Measurements from ENCODE around the gene PRUNE1. TPM values are rescaled to one million over a fixed set of nuclear protein-coding genes. Genes with fewer than 3 reads are reported as not detected.
A peak's percentile ranks its signal among the peaks of the same experiment; 100 is the strongest.

PRUNE1 gene
- total RNA-seq, 4 donors from 2014 or later: 8.9 to 21.0 (median 15.9) TPM

DNA sequence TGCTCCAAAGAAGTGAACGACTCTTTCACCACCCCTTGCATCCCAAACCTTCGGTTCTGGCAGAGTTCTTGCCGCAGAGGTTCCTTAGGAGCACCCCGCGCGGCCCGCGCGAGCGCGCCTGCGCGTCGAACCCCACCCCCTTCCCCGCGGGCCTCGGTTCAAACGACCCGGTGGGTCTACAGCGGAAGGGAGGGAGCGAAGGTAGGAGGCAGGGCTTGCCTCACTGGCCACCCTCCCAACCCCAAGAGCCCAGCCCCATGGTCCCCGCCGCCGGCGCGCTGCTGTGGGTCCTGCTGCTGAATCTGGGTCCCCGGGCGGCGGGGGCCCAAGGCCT lies 39.3 kb downstream of the PRUNE1 start, which contains the start of gene C1orf56:
TSS of gene C1orf56 (plus strand) at position 161 of the 334 bp plus-strand sequence. CDS start at position 258, 97 bp downstream.
- Histone ChIP-seq H3K4me3 (peak within 1 kb of the TSS; percentile 45 to 74 (median 72)), H3K27ac (peak within 1 kb of the TSS; percentile 79 to 94 (median 88)), H3K4me1 (peaks cover 10 to 49% (median 14%) of the 10 kb centered on the region in 3 donors), H3K36me3 (peaks cover under 1 to 57% (median 10%) of the 10 kb centered on the region in 3 donors), H3K9me3 (no peaks in the 10 kb centered on the region), H3K27me3 (no peaks in the 10 kb centered on the region)
- 0% methylated on average over 1 to 7 of the region's 29 CpGs for WGBS, 2 donors
- TF ChIP-seq, protein P1, sequence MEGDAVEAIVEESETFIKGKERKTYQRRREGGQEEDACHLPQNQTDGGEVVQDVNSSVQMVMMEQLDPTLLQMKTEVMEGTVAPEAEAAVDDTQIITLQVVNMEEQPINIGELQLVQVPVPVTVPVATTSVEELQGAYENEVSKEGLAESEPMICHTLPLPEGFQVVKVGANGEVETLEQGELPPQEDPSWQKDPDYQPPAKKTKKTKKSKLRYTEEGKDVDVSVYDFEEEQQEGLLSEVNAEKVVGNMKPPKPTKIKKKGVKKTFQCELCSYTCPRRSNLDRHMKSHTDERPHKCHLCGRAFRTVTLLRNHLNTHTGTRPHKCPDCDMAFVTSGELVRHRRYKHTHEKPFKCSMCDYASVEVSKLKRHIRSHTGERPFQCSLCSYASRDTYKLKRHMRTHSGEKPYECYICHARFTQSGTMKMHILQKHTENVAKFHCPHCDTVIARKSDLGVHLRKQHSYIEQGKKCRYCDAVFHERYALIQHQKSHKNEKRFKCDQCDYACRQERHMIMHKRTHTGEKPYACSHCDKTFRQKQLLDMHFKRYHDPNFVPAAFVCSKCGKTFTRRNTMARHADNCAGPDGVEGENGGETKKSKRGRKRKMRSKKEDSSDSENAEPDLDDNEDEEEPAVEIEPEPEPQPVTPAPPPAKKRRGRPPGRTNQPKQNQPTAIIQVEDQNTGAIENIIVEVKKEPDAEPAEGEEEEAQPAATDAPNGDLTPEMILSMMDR (IDR thresholded peaks at IDR 0.05): no peak
- peak in 2 of 4 donors; percentile 45 to 63 for TF ChIP-seq POLR2A (IDR thresholded peaks at IDR 0.05)
- intact Hi-C loops (cut with DNase I): no loop called here
- no peak for DNase-seq

DNA sequence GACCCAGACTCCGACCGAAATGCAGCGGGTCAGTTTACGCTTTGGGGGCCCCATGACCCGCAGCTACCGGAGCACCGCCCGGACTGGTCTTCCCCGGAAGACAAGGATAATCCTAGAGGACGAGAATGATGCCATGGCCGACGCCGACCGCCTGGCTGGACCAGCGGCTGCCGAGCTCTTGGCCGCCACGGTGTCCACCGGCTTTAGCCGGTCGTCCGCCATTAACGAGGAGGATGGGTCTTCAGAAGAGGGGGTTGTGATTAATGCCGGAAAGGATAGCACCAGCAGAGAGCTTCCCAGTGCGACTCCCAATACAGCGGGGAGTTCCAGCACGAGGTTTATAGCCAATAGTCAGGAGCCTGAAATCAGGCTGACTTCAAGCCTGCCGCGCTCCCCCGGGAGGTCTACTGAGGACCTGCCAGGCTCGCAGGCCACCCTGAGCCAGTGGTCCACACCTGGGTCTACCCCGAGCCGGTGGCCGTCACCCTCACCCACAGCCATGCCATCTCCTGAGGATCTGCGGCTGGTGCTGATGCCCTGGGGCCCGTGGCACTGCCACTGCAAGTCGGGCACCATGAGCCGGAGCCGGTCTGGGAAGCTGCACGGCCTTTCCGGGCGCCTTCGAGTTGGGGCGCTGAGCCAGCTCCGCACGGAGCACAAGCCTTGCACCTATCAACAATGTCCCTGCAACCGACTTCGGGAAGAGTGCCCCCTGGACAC lies 39.8 kb downstream of the PRUNE1 start:
- H3K27ac ChIP-seq: peak overlapping the region; percentile 79 to 94 (median 88)
- H3K36me3 ChIP-seq: peaks cover 6 to 57% (median 16%) of the 10 kb centered on the region in 3 donors
- DNase-seq: no peak
- H3K27me3 ChIP-seq: no peaks in the 10 kb centered on the region
- peak overlapping the region; percentile 45 to 74 (median 72) for H3K4me3 ChIP-seq
- H3K4me1 ChIP-seq: peaks cover 10 to 50% (median 14%) of the 10 kb centered on the region in 3 donors
- H3K9me3 ChIP-seq: no peaks in the 10 kb centered on the region
- TF ChIP-seq, protein P1 (IDR thresholded peaks at IDR 0.05): peak in 3 of 6 experiments; percentile 41 to 48 (median 47)
- peak in 1 of 4 donors; percentile 33 for TF ChIP-seq POLR2A (IDR thresholded peaks at IDR 0.05)
- intact Hi-C loops (cut with DNase I): no loop called here
- 2 to 3% methylated on average over 5 to 13 of the region's 48 CpGs for WGBS, 2 donors

DNA sequence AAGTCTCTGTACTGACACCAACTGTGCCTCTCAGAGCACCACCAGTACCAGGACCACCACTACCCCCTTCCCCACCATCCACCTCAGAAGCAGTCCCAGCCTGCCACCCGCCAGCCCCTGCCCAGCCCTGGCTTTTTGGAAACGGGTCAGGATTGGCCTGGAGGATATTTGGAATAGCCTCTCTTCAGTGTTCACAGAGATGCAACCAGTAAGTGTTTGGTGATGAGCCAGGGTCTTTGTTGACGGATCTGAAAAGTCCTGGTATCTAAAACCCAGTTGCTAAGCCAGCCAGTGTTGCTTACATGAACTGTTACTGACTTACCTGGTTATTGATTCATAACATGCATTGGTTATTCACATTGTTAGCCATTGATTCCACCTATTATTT lies 40.4 kb downstream of the PRUNE1 start:
- H3K4me1 ChIP-seq: peaks cover 13 to 56% (median 14%) of the 10 kb centered on the region in 3 donors
- no peak for DNase-seq
- intact Hi-C loops (cut with DNase I): no loop called here
- no peaks in the 10 kb centered on the region for H3K9me3 ChIP-seq
- H3K27ac ChIP-seq: peak overlapping the region; percentile 79 to 94 (median 88)
- peak overlapping the region; percentile 45 to 74 (median 72) for H3K4me3 ChIP-seq
- H3K36me3 ChIP-seq: peaks cover 11 to 57% (median 21%) of the 10 kb centered on the region in 3 donors
- no peaks in the 10 kb centered on the region for H3K27me3 ChIP-seq
- WGBS, 2 donors: 12 to 29% methylated on average over 1 to 3 of the region's 3 CpGs
- TF ChIP-seq, protein P1 (IDR thresholded peaks at IDR 0.05): peak in 3 of 6 experiments; percentile 25 to 65 (median 39)
- peak in 1 of 4 donors; percentile 4 for TF ChIP-seq POLR2A (IDR thresholded peaks at IDR 0.05)

DNA sequence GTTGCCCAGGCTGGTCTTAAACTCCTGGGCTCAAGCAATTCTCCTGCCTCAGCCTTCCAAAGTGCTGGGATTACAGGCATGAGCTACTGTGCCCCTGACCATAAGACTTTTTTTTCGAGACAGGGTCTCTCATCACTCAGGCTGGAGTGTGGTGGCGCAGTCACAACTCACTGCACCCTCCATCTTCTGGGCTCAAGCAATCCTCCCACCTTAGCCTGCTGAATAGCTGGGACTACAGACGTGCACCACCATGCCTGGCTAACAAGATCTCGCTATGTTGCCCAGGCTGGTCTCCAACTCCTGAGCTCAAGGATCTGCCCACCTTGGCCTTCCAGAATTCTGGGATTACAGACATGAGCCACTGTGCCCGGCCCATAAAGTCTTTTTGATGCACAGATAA lies 41.2 kb downstream of the PRUNE1 start:
- intact Hi-C loops (cut with DNase I): no loop called here
- peak in 1 of 4 donors; percentile 5 for TF ChIP-seq POLR2A (IDR thresholded peaks at IDR 0.05)
- TF ChIP-seq, protein P1 (IDR thresholded peaks at IDR 0.05): no peak
- H3K9me3 ChIP-seq: no peaks in the 10 kb centered on the region
- peaks cover 15 to 64% (median 17%) of the 10 kb centered on the region in 3 donors for H3K4me1 ChIP-seq
- no peaks in the 10 kb centered on the region for H3K27me3 ChIP-seq
- DNase-seq: no peak
- H3K4me3 ChIP-seq: no peak overlapping the region
- peak overlapping the region in 2 of 4 donors; percentile 10 to 30 for H3K27ac ChIP-seq
- peaks cover 20 to 57% (median 29%) of the 10 kb centered on the region in 3 donors for H3K36me3 ChIP-seq
- 78 to 86% methylated on average over 5 of the region's 5 CpGs for WGBS, 2 donors

DNA sequence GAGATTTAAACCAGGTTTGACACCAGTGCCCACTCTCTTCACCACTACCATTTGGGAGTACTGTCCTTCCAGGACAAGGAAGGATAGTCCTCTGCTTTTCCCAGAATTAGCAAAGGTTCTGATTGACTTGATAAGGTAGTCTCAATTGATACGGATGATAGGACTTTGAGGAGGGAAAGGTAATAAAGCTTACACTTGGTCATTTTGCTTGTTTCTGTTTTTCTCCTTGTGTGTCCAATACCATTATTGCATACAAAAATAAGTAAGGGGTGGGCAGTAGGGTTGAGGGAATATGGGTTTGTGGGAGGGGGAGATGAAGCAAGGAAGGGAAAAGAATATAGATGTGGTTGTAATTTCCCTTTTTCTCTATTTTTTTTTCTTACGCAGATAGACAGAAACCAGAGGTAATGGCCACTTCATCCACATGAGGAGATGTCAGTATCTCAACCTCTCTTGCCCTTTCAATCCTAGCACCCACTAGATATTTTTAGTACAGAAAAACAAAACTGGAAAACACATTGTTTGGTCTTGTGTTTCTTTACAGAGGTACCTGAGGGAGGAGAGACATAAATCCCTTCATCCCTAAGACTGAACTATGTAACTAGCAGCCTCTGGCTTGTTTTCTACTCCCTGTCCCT lies 41.9 kb downstream of the PRUNE1 start:
- H3K27ac ChIP-seq: peak overlapping the region in 1 of 4 donors; percentile 10
- peaks cover 19 to 70% (median 22%) of the 10 kb centered on the region in 3 donors for H3K4me1 ChIP-seq
- H3K27me3 ChIP-seq: no peaks in the 10 kb centered on the region
- H3K36me3 ChIP-seq: peaks cover 27 to 58% (median 37%) of the 10 kb centered on the region in 3 donors
- intact Hi-C loops (cut with DNase I): no loop called here
- no peak for TF ChIP-seq POLR2A (IDR thresholded peaks at IDR 0.05)
- TF ChIP-seq, protein P1 (IDR thresholded peaks at IDR 0.05): no peak
- no peak overlapping the region for H3K4me3 ChIP-seq
- WGBS, 2 donors: 76 to 82% methylated on average over 2 of the region's 2 CpGs
- DNase-seq: no peak
- H3K9me3 ChIP-seq: no peaks in the 10 kb centered on the region
